HTERT RPE-1 (cell line): Measurements from ENCODE around the gene LMF1.
"Not testable (repeated sequence)": the region's sequence is repeated elsewhere in the genome, so short reads cannot be mapped to it uniquely, and the experiment has no call there.

Experiments
- in situ Hi-C: fragments of 300-500 bp; cut with MboI; formaldehyde crosslinking; loops from 4 replicates; pipeline ENCODE4 v1.14.3; 2020; ENCODE audit warnings: low sequenced_read_pairs

Gene LMF1

DNA sequence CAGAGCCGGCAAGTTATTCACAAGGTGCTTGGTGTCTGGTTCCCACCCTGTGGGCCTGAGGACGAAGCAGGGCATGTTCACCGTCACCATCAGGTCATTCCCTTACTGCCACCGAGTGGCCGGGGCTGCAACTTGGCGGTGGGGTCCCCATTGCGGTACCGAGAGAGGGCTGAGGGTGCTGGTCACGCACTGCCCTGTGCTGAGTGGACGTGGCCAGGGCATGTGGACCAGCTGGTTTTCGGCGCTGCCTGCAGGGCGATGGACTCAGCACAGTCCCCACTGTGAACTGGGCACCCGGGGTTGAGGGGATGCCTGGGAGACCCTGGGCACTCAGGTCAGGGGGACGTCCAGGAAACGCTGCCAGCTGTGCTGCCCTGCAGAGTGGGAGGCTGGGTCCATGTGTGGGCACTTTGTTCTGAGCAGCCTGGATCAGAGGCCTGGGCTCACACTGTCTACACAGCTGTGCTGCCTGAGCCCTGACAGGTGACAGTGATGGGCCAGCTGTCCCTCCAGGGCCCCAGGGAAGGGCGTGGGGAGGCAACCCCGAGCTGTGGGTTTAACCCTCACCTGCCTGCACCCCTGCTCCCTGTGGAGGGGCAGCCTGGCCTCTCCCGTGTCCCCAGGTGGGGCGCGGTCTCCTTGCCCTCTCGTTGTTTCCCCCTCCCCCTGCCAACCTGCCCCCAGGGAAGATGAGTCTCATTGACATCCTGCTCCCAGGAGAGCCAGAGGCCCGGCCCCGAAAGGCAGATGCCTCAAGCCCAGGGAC is 131.0 kb downstream of the LMF1 start:
- in situ Hi-C loops, result no loop called here

DNA sequence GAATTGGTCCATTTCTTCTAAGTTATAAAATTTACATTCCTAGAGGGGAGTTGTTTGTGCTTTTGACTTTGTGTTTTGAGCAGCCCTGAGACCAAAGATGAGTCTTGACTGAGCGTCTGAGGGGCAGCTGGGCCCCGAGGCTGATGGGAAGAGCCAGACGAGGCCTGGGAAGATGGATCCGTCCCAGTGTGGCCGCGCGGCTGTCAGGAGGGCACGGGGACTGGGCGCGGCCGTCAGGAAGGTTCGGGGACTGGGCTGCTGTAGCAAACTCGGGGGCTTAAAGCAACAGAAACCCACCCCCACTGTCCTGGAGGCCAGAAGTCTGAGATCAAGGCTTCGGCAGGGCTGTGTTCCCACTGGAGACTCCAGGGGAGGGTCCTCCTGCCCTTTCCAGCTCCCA is 132.0 kb downstream of the LMF1 start:
- in situ Hi-C loops, result no loop called here

DNA sequence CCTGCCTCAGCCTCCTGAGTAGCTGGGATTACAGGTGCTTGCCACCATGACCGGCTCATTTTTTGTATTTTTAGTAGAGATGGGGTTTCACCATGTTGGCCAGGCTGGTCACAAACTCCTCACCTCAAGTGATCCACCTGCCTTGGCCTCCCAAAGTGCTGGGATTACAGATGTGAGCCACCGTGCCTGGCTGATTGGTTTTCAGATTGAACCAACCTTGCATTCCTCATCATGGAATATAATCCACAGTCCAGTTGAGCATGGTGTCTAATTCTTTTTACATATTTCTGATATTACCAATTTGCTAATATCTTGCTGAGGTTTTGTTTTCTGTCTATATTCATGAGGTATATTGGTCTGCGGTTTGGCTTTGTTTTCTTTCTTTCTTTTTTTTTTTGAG is 134.0 kb downstream of the LMF1 start:
- in situ Hi-C loops, result not testable (repeated sequence)

DNA sequence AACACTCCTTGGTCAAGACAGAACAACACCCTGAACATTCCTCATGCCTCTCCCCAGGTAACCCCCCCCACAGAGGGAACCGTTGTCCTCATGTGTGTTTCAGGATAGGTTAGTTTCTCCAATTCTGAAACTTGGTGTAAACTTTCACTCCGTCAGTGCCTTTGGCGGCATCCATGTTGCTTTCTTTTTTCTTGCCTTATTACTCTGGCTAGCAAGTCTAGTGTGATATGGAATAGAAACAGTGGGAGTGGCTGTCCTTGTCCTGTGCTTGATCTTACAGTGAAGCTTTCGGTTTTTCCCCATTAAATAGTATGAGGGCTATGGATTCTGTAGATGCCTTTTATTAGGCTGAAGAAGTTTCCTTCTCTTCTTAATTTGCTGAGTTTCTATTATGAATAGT is 134.6 kb downstream of the LMF1 start:
- in situ Hi-C loops, result no loop called here

DNA sequence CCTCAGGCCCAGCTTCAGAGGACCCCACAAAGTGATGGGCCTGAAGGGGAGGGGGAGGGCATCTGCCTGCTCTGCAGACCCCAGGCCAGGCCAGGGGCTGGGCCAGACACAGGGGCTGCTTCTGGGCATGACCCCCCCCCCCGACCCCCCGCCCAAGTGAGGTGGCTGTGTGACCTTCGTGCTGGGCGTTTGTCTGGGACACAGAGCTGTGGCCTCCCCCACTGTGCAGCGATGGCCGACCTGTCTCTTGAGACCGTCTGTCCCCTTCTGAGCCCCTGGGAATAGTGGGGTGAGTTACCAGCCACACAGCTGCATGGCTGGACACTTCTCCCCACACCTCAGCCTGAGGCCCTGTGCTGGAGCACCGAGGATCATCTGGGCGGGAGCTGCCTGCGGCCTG is 135.4 kb downstream of the LMF1 start:
- in situ Hi-C loops, result no loop called here

DNA sequence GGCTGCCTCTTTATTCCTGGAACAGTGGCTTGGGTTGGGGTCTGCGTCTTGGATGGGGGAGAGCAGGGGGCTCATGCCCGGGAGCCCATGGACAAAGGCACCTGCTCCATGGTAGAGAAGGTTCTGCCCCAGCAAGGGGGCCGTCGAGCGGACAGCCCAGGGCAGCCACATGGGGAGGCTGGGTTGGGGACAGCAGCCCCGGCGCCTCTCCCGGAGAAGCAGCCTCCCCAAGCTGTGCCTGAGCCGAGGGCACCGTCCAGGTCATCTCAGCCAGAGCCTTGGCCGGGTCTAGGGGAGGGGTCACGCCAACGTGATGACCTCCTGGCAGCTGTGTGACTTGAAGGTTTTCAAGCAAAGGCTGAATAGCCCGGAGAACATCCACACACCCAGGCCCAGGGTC is 137.4 kb downstream of the LMF1 start:
- in situ Hi-C loops, result no loop called here

DNA sequence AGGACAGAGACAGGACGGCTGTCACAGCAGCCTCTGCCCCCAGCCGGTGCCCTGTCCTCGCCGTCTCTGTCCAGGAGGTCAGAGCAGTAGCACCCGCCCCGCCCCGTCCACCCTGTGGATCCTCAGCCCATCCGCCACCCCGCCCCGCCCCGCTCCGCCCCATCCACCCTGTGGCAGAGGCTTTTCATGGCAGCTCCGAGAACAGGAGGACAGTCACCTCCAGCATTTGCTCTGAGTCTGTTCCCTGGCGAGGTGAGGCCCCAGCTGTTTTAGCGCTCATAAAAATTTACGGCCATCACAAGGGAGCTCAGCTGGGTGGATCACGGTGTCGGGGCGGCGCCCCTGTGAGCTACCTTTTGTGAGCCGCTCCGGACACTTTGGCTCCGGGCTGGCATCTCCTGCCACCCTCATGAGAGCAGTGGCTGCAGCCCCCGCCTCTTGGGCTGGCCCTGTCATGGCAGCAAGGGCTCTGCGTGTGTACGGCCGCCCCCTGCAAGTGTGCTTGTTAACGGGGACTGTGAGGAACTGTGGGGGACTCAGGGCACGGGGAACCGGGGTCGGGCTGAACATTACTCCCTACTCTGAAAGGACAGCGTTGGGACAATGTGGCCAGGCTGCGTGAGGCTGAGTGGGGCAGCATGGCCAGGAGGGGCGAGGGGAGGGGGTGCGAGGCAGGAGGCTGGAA is 138.0 kb downstream of the LMF1 start:
- in situ Hi-C loops, result no loop called here

DNA sequence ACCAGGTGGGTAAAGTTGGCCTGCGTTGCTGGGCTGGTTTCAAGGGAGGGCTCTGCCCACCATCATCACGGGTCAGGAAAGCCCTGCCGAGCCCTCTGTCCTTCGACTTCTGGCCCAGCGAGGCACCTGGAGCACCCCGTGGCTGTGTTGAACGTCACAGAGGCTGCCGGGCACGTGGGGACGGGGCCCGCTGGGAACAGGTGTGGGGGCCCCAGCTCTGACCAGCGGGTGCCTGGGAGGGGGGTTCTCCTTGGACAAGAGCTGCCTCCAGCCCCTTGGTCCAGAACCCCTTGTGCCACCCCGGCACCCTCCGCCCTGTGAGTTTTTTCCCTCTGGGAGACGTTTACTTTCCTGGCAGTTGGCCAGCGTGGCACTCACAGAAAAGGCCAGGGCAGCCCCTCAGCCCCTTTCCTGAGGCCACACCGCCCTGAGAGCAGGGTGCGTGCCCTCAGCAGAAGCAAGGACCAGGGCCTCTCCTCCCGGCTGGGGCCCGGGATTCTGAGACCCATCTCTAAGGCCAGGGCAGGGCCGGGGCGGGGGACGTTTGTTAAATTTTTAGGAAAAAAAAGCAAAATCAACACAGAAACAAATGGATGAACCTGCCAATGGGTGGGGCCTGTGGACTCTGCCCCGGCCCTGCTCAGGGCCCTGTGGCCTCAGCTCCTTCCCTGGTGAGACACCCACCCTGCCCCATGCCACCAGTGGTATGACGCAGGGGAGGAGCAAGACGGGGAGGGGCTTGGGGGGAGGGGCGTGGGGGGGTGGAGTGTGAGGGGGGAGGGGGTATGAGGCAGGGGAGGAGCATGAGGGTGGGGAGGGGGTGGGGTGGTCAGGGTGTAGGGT is 139.0 kb downstream of the LMF1 start:
- in situ Hi-C loops, result no loop called here

DNA sequence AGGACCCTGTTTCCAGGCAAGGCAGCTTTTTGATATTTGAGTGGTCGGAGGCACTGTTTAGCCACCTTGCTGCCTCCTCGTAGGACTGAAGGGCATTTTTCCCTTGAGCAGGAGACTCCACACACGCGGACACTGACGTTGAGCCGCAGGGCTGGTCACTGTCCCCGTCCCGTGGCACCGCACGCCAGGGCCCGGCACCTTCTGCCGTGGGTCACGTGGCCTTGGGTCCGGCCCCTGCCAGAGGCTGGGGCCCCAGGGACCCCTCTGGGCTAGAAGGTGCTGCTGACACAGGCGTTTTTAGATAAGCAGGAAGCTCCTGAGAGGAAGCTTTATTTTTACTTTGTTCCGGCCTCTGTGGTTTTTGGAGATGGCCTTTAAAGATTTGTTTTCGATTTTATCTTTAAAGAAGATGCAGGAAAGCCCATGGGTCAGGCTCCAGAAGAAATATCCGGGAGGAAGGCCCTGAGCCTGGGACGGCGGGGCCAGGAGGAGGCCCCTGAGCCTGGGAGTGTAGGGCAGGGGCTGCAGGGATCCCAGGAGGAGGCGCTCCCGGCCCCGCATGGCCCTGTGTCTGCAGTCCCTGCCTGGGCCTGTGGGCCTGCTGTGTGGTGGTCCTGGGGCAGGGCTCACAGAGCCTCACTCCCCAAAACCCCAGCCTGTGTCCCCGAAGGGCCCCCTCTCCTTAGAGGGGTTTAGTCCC is 139.8 kb downstream of the LMF1 start:
- in situ Hi-C loops, result no loop called here

DNA sequence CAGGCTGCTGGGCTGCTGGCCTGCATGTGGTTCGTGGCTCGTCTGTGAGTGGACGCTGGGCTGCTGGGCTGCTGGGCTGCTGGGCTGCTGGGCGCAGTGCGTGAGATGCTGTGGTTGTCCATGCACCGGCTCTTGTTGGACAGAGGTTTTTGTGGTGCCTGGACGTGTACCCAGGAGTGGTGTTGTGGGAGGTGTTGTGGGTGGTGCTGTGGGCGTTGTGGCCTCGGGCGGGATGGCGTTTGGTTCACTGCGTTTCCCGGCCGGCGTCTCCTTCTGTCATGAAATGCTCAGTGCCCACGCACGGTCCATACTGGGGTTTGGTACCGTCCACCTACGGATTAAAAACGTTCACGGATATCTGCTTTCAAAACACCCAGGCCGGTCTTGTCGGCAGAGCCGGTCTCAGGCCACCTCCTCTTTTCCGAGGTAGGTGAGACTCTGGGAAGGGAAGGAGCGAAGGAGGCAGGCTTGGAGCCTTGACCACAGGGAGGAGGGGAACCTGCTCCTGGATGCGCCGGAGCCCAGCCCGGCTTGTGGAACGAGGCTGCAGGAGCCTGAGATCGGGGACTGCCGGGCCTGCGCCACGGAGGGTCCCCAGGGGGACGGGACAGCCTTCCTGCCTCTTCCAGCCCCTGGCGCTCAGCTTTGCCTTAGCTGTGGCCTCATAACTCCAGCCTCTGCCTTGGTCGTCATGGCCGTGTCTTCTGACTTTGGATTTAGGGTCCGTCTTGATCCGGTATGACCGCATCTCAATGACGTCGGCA is 140.5 kb downstream of the LMF1 start:
- in situ Hi-C loops, result no loop called here

DNA sequence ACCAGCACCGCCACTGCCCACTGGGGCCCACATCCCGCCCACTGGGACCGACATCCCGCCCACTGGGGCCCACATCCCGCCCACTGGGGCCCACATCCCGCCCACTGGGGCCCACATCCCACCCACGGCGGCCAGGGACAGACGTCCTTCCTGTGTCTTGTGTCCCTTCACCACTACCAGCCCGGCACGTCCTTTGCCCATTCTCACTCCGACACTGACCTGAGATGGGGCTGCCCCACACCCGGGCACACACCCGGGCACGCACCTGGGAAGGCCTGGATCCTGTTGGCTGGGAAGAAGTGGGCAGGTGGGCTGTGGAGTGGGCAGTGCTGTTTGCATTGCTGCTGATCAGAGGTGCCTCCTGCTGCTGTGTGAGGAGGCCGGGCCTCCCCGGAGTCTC is 141.9 kb downstream of the LMF1 start:
- in situ Hi-C loops, result no loop called here

DNA sequence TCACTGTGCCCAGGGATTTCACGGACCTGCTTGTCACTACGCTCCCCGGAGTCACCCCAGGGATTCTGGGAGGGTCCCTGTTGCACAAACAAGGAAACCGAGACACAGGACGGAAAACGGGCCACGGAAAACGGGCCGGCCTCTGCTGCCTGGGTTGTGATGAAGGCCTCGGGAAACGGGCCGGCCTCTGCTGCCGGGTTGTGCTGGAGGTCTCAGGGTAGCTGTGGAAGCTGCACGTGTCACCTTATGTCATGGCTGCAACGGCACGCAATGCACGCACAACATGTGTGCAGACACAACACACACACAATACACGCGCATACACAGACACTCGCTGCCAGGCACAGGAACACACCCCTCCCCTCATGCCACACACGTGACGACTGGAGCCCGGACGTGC is 143.3 kb downstream of the LMF1 start:
- in situ Hi-C loops, result no loop called here

DNA sequence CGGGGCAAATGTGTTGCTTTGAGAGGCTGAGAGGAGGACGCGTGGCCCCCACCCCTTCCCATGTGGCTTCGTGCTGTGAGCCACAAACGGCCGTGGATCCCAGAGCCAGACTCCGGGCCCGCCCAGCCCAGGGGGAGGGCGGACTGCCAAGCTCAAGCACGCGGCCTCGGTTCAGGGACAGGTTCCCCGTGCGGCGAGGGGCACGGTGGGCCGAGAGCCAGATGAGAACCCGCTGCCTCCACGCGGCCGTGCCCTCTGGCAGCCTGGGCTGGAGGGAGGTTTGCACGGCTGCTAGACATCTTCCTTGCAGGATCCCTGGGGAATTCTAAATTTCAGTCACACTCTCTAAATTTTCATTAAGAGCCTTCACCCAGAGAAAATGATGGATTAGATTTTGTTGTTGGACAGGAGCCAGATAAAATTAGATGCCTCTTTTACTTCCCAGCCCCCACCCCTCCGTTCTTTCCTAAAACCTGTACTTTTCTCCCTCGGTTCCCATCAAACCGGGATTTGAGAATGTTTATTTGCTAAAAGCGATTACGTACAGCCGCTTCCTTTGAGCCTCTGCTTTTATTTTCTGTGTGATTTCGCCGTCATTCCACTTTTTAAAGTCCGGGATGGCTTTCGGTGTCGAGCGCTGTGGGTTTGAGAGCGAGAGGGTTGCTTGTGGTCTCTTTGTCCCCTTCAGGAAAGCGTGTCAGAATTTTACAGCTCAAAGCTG is 145.3 kb downstream of the LMF1 start:
- in situ Hi-C loops, result no loop called here

DNA sequence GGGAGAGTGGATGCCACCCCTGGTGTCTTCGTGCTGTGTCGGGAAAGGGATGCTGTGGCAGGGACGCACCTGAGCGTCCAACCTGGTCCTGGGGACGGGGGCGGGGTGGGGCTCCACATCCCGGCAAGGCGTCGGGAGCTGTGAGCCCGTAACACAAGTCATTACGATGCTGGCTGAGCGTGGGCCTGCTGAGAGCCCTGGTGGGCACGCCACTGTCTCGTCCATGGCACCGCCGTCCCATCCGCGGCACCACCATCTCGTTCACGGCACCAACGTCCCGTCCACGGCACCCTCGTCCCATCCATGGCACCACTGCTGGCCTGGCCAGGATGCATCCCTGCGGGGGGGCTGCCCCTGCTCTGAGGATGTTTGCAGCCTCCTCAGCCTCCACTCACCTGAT is 146.2 kb downstream of the LMF1 start:
- in situ Hi-C loops, result no loop called here

DNA sequence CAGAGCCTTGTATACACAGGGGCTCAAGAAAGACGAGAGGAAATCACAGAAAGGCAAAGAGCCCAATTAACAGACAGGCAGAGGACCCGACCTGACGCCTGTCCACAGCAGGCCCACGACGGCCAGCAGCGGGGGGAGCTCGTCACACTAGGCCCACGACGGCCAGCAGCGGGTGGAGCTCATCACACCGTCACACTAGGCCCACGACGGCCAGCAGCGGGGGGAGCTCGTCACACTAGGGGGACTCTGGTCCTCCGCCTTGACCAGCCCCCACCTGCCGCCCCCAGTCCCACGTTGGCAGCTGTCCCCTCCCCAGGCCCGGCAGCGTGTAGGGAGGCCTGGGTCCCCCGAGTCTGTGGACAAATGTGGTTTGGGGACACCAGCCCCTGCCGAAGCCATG is 146.6 kb downstream of the LMF1 start:
- in situ Hi-C loops, result no loop called here

DNA sequence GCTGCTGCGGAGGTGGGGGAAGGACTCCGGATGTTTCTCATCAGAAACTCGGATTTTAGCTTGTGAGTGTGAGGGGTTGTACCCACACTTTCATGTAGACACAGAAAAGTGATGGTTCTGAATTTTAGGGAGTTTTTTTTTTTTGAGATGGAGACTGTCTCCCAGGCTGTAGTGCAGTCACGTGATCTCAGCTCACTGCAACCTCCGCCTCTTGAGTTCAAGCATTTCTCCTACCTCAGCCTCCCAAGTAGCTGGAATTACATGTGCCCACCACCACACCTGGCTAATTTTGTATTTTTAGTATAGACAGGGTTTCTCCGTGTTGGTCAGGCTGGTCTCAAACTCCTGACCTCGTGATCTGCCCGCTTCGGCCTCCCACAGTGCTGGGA is 147.9 kb downstream of the LMF1 start:
- in situ Hi-C loops, result no loop called here

DNA sequence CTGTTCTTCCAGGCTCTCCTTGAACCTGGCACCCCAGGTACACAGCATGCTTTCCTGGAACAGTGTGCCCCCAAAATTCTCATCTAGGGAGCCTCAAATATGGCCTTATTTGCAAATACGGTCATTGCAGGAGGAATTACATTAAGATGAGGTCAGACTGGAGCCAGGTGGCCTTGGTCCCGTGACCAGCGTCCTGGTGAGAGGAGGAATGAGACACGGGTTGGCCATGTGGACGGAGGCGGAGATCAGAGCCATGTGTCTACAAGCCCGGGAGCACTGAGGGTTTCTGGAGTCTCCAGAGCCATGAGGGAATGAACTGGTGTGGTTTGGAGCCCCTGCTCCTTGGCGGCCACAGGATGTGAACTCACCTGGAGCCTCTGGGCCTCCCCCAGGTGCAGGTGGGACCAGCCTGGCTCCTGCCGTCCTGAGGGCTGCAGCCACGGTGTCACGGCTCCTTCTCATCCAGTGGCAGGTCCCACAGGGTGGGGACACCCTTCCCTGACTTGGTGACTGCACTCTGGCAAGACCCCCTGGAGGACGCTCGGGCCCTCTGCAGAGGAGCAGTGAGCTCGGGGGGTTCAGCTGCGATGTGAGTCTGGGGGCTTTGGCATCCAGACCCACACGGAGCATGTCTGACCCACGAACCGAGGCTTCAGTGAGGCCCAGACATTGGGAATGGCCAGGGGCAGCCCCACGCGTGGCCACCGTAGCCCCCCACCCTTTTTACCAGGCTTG is 148.4 kb downstream of the LMF1 start:
- in situ Hi-C loops, result no loop called here

DNA sequence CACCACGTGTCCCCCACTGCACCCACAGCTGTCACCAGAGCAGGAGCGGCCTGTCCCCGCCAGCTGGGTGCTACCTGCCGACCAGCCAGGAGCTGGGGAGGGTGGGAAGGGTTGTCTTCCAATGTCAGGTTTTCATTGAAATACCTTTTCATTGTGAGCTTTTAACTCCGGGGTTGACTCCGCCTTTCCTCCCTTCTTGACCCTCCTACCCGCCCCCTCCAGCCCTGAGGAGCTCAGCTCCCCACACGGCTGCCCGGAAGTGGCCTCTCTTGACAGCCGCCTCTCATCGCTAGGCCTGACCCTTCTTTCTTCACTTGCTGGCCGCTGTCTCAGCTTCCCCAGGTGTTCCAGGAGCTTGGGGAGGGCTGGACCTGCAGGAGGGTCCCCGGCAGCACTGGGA is 149.0 kb downstream of the LMF1 start:
- in situ Hi-C loops, result no loop called here

DNA sequence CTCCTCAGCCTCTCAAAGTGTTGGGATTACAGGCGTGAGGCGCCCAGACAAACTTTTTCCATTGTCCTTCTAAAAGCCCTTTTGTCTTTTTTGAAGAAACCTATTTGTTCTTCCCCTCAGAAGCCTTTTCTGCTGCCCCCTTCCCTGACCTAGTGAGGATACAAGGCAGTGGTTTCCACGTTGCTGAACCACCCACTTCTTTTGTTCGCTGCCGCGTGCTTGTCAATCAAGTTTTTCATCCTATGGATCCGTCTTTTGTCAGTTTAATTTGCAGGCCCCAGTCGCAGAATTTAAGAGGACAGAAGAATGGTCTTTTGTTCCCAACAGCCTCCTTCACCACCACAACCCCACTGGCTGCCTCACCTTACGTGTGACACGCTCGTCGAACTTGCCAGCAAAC is 150.0 kb downstream of the LMF1 start:
- in situ Hi-C loops, result no loop called here
